Eye (tissue), 1 donor: ENCODE measurements around the gene ITIH1.
"Not testable (repeated sequence)": the region's sequence is repeated elsewhere in the genome, so short reads cannot be mapped to it uniquely, and the experiment has no call there.

Experiments used
- DNase-seq: peaks from one replicate; pipeline ENCODE4 v3.0.0-alpha.2; 2015

Gene ITIH1, protein sequence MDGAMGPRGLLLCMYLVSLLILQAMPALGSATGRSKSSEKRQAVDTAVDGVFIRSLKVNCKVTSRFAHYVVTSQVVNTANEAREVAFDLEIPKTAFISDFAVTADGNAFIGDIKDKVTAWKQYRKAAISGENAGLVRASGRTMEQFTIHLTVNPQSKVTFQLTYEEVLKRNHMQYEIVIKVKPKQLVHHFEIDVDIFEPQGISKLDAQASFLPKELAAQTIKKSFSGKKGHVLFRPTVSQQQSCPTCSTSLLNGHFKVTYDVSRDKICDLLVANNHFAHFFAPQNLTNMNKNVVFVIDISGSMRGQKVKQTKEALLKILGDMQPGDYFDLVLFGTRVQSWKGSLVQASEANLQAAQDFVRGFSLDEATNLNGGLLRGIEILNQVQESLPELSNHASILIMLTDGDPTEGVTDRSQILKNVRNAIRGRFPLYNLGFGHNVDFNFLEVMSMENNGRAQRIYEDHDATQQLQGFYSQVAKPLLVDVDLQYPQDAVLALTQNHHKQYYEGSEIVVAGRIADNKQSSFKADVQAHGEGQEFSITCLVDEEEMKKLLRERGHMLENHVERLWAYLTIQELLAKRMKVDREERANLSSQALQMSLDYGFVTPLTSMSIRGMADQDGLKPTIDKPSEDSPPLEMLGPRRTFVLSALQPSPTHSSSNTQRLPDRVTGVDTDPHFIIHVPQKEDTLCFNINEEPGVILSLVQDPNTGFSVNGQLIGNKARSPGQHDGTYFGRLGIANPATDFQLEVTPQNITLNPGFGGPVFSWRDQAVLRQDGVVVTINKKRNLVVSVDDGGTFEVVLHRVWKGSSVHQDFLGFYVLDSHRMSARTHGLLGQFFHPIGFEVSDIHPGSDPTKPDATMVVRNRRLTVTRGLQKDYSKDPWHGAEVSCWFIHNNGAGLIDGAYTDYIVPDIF

DNA sequence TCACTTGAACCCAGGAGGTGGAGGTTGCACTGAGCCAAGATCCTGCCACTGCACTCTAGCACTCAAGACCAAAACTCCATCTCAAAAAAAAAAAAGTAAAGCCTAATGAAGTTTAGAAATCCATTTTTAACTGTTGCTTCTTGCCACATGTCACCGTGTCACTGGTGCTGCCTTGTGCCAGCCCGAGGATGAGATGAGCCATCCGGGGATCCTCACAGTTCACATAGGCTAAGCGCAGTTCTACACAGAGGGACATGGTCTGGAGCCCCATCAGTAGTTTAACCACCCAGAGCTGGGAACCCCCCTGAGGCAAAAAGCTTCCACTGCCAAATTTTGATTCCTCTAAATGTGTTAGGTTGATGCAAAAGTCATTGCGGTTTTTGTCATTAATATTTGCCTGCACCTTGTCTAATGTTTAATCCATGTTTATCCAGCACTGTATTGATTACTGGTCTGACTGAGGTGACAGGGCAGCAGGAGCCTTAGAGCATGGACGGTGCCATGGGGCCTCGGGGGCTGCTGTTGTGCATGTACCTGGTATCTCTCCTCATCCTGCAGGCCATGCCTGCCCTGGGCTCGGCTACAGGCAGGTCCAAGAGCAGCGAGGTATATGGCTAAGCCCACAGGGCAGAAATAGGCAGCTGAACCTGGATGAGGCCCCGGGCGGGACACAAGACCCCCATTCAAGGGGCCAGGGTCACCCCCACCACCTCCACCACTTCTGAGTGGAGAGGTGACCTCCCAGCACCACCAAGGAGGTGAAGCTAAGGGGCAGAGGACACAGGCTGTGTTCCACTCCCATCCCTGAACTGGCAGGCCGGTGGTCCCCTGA is at the start of gene ITIH1:
TSS of gene ITIH1 (plus strand) at position 473 of the 832 bp plus-strand sequence. CDS start at position 490, 17 bp downstream.
- DNase-seq, result no peak

- DNase-seq, result not testable (repeated sequence)
Measured at GRCh38 chr3:52728753-52729152, 48.6 kb upstream of the ITIH1 start.

- DNase-seq, result no peak
Measured at GRCh38 chr3:52730681-52731080, 46.7 kb upstream of the ITIH1 start.

DNA sequence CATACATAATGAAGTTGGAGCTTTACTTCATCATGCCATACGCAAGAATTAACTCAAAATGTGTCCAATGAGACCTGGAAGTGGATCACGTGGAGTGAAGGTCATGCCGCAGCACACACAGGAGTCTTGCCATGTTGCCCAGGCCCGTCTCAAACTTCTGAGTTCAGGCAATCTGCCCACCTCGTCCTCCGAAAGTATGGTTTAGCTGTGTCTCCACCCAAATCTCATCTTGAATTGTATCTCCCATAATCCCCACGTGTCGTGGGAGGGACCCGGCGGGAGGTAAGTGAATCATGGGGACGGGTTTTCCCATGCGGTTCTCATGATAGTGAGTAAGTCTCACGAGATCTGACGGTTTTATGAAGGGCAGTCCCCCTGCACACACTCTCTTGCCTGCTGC is 45.8 kb upstream of the ITIH1 start:
- no peak for DNase-seq

GRCh38 chr3:52733256-52733891 is 44.0 kb upstream of the ITIH1 start:
- no peak for DNase-seq

DNA sequence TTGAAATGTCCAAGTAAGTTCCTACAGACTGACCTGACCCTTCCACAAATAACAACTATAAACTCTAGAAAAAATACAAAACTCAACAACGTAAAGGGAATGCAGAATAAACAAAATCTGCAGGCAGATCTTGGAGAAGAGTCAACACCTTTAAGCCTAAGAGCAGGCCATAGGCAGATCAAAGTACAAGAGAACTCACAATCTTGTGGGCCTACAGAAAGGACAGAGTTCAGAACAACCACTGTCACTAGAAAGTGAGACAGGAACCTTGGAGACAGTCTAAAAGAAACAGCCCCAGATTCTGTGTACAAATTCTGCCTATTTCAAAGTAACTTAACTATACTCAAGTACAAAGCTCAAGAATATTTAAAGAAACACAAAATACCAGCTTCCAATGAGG is 37.7 kb upstream of the ITIH1 start:
- no peak for DNase-seq

DNA sequence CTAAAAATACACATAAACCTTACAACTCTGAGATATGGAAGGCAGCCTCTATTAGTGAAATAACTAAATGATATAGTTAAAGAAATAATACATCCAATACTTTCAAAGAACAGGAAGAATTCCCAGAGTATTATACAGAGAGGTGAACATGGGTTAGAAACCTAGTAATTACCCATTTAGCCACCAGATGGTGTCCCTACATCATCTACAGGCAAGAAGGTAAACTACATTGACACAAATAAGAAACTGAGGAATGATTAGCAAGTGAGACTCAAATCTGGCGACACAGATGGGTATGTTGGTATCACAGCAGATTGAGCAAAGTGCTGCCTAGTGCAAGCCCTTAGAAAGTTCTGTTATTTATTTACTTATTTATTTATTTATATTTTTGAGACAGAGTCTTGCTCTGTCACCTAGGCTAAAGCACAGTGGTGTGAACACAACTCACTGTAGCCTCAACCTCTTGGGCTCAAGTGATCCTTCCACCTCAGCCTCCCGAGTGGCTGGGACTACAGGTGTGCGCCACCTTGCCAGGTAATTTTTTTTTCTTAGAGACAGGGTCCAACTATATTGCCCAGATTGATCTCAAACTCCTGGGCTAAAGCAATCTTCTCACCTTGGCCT is 34.9 kb upstream of the ITIH1 start:
- peak; percentile 57 for DNase-seq

GRCh38 chr3:52743152-52743551 is 34.2 kb upstream of the ITIH1 start:
- DNase-seq, result no peak

- no peak for DNase-seq
Measured at GRCh38 chr3:52743721-52744120, 33.7 kb upstream of the ITIH1 start.

GRCh38 chr3:52752045-52752660 is 25.2 kb upstream of the ITIH1 start:
- DNase-seq, result no peak

DNA sequence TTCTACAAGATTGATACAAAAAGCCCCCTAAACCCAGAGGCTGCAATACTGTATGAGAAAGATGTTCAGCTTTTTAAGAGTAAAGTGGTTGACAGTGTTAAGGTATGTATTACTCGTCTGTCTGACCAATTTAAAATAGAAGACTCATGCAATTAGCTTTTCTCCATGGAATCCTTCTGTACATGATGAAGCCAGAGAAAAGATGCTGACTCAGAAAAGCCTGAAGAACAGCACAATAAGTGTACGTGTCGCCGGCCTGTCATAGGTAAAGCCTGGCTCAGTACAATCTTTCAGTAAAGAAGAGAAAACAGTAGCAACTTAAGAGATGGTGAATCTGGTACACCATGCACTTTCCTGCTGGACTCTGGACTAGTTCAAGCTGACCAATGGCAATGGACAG is 23.0 kb upstream of the ITIH1 start:
- no peak for DNase-seq

DNA sequence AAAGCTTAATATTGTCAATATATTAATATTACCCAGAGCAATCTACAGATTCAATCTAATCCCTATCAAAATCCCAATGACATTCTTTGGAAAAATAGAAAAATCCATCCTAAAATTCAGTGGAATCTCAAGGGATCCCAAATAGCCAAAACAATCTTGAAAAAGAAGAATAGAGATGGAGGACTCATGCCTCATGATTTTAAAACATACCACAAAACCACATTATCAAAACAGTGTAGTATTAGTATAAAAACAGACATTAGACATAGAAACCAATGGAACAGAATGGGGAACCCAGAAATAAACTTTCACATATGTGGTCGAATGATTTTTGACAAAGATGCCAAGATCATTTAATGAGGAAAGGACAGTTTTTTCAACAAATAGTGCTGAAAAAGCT is 21.3 kb upstream of the ITIH1 start:
- DNase-seq, result no peak

DNA sequence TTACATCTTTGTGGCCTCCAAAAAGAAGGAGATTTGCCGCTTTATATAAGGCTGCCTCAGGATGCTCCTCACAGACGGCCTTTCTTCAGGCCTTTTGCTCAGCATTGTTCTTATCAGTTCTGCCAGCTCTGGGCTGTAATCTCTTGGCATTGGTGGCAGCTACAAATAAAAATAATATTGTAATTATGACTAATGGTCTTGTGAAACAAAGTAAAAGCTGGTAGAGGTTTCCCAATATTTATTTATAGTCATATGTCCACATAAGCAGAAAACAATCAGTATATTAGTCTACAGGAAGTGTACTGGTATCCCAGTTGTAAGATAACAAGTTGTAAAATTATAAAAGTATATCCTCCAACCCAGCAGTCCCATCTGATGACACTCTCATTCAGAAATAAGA is 13.9 kb upstream of the ITIH1 start:
- DNase-seq, result no peak

DNA sequence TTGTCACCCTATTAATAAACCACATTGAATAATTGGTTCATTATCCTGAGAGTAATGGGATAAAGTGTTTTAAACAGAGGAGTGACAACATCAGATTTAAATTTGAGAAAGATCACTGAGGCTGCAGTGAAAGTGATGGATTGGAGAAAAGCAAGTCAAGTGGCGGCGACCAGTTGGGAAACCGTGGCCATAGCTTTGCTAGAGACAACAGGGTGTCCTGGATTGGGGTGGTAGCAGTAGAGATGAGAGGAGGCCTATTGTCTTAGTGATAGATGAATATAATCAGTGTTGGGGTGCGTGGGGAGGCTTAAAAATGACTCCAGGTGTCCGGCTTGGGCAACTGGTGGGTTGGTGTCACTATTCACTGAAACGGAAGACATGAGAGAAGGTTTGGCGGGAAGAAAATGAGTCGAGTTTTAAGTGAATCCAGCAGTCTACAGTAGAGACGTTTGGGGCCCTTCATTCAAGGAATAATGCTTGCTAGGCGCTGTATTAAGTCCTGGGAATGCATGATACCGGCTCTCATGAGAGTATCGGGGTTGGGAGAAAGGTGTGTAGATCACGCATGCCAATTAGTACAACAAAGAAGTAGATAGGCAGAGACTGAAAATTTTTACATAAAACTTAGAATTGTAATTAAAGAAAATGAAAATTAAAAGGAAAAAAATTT is 7.5 kb upstream of the ITIH1 start:
- peak; percentile 56 for DNase-seq

GRCh38 chr3:52770496-52771333 is 6.7 kb upstream of the ITIH1 start, which contains the start of gene NEK4:
TSS of gene NEK4 (minus strand) at chr3:52770940. CDS start at chr3:52770746, 194 bp downstream.
- peak; percentile 97 for DNase-seq

DNA sequence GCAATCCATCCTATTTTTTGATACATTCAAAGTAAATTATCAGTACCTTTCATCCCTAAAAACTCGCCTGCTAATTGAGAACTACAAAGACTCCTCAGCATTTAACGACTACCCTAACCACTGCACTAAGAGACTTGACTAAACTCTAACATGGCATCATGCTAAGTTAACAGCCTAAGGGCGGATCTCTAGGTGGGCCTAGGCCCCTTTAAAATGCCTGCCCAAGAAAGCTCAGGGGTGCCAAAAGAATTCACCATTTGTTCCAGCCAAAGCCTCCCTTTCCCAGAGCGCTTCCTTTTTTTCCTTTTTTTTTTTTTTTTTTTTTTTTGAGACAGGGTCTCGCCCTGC is 6.1 kb upstream of the ITIH1 start:
- DNase-seq, result no peak

DNA sequence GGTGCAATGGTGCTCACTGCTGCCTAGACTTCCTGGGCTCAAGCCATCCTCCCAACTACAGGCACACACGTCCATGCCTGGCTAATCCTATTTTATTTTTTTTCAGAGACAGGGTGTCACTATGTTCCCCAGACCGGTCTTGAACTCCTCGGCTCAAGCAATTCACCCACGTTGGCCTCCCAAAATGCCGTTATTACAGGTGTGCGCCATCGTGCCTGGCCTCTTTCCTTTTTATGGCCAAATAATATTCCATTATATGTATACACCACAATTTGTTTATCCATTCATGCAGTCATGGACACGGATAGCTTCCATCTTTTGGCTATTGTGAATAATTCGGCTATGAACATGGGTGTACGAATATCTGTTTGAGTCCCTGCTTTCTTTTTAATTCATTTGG is 5.7 kb upstream of the ITIH1 start:
- no peak for DNase-seq

DNA sequence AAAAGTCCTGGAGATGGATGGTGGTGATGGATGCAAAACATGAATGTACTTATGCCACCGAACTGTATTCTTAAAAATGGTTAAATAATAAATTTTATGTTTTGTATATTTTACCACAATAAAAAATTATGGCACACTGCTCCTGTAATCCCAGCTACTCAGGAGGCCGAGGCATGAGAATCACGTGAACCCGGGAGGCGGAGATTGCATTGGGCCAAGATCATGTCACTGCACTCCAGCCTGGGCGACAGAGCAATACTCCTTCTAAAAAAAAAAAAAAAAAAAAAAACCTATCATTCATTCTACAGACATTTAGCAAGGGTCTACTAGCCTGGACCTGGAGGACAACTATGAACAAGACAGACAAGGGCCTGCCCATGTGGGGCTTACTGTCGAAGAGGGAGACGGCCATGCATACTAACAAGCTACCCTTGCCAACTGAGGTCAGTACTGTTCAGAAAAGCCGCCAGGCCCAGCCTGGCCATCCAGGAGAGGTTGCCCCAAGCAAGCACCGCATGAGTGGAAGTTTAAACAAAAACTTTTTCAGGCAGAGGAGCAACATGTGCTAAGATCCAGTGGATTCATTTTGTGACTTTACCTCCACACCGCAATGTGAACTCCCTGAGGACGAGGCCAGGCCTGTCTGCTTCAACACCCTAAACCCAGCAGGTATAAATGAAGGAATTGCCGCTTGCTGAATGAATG is 3.9 kb upstream of the ITIH1 start:
- no peak for DNase-seq

DNA sequence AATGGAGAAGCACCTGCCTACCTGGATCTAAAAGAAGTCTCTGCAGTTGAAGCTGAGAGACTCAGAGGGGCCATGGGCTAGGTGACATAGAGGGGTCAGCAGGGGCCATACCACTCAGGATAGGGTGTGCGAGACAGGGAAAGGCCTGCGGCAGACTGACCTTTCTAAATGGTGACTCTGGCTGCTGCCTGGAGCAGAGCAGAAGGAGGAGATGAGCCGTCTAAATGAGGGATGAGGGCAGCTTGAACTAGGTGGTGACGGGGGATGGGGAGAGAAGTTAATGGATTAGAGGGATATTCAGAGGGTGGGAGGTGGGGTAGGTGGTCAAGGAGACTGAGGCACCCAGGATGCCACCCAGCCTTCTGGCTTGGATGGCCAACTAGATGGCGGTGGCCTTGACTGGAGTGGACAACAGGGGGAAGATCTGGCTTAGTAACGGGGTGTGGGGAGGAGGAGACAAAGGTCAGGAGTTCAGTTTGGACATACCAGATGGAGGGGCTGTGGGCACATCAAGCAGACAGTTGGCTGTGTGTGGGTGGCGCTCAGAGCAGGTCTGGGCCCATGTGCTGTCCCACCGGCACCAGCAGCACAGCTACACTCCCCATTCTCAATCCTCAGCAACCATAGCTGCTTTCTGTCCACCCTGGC is 3.2 kb upstream of the ITIH1 start:
- no peak for DNase-seq
